HG03045 (cell line): Measurements from ENCODE around the gene FEZ2.

Experiments
- ATAC-seq: cut with Tn5 transposase; IDR thresholded peaks from one replicate; pipeline ENCODE4 v1.9.1; 2021; ENCODE audit warnings: mild to moderate bottlenecking, moderate library complexity; ENCODE audit not compliant: unreplicated experiment

Gene FEZ2

DNA sequence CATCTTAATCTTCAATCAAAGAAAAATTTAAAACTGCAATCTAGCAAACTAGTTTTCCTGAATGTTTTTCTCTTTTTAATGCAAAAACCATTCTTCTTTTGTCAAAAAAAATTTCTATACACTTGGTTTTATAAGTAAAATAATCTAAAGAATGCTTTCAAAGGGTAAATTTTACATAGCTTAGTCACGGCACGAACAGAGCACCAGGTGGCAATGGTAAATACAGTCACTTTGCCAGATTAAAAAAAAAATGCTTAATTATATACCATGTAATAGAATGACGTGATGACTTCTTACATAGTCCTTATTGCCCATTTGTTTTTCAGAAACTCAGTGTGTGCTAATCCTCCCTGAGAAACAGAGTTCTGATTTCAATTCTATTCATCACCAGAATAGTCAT is 10.4 kb downstream of the FEZ2 start:
- ATAC-seq, result no peak

DNA sequence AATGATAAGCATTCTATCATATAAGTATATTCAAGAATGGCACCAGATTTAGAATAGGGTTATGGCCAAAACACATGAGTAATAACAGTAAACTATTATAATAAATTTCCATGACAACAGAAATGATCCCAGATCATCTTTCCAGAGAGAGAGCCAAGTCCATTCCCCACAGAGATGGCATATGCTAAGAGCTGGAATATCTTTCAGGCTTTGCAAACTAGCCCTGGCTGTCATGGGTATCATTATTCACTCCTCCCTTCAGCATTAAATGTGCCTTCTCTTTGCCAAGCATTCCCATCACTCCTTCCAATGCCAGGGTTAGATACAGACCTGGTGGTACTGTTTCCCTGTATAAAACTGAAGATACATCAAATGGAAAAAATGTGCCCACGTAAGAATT is 10.9 kb downstream of the FEZ2 start:
- no peak for ATAC-seq

DNA sequence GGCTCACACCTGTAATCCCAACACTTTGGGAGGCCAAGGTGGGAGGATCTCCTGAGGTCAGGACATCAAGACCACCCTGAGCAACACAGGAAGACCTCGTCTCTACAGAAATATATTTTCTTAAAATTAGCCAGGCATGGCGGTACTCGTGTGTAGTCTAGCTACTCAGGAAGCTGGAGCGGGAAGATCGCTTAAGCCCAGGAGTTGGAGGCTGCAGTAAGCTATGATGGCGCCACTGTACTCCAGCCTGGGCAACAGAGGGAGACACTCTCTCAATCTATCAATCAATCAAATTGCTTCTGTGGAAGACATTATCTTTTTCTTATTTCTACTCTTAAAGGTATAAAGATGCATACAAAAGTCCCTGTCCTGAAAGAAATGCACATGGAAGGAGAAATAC is 11.3 kb downstream of the FEZ2 start:
- no peak for ATAC-seq

DNA sequence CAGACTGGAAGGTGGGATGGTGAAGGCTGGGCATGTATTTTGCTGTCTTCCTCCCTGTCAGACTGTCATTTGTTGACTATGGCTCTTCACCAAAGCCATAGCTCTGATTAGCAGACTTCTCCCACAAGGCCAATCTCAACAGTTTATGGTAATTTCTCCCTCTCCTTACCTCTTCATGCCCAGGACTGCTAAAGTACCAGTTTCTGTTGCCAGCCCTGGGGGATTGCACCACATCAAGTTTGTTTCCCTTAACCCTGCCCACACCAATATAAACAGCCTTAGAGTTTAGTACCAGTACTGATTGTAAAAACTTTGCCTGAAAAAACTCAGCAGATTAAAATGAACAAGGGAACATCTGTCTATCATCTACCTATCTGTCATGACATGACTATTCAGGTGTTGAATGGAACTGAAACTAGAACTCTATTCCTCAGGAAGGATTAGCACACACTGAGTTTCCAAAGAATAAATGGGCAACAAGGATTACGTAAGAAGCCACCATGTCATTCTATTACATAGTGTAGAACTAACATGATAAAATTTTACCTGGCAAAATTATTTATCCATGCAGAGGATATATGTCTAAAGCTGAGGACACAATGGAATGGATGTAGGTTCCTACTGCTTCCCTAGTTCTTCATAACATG is 13.7 kb downstream of the FEZ2 start:
- ATAC-seq, result no peak

DNA sequence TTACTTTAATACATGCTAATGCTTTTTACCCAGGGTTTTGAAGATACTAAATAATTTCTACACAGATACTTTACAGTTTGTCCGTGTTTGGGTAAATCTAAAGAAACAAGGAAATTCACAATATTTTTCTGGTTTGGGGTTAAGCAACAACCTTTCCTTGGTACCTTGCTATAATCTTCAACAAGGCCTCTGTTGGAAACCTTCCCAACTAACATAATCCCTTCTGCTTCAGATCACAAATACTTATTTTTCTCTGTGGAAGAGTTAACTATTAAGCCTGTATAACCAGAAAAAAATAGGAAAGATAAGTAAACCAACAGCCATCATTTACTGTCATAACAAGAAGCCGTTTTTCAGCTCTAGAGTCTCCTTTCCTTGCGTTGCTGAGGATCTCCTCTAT is 15.0 kb downstream of the FEZ2 start:
- ATAC-seq, result no peak

DNA sequence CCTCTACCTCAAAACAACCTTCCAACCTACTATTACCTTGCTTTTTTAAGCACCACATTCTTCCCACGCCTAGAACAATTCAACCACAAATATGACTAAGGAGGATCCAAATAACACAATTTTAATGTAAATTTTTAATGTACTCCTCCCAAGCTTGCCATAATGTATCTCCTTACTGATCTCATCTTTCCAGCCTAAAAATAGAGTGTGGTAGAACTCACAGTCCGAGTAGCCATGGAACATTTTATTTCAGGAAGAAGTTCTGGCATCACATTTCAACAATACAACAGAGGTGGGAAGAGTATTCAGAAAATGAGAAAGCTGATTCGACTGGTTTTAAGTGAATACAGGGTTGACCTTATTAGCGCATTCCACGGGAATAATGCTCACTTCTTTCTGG is 15.4 kb downstream of the FEZ2 start:
- no peak for ATAC-seq

DNA sequence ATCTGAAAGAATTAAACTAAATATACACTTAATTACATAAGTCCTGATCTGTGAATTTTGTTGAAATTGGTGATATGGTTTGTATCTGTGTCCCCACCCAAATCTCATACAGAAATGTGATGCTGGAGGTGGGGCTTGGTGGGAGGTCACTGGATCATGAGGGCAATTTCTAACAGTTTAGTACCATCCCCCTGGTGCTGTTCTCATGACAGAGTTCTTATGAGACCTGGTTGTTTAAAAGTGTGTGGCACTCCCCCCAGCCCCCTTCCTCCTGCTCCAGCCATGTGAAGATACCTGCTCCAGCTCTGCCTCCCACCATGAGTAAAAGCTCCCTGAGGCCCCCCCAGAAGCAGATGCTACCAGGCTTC is 18.7 kb downstream of the FEZ2 start:
- ATAC-seq, result no peak

DNA sequence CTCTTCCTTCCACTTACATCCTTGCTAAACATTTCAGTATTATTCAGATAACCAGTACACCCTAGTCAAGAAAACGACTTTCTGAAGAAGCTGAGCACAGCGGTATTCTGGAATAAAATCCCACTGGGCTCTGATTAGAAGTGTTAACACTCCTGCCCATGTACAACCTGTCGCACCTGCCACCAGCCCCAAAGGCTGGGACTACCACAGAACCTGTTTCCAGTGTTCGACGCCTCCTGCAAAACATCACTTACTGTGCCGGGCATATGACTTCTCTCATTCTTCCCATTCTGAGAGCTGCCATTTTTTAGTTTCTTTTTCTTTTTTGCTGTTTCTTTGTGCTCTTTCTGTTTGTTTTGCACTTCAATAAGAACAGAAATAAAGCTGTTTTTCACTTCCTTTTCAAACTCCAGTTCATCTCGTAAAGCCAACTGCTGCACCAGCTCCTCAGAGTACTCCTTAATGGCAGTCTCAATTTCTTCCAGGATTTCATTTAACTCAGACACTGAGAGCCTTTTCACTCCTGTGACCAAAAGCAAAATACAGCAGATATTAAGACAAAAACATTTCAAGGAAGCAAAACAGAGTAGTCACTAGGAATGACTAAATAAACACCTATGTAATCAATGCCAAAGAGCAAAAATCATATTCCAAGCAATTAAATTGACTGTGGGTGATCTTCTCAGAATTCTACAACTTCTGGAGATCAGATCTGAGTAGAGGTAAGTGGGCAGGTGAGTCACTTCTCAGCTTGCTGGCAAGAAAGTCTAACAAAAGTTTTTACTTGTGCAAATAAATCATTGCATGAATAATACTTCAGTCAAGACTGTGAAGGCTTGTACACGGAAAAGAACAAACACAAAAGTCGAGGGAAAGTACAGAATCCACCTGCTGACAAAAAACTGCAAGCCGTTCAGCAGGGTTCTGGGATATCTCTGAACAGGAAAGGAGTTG is 19.3 kb downstream of the FEZ2 start:
- ATAC-seq, result no peak

DNA sequence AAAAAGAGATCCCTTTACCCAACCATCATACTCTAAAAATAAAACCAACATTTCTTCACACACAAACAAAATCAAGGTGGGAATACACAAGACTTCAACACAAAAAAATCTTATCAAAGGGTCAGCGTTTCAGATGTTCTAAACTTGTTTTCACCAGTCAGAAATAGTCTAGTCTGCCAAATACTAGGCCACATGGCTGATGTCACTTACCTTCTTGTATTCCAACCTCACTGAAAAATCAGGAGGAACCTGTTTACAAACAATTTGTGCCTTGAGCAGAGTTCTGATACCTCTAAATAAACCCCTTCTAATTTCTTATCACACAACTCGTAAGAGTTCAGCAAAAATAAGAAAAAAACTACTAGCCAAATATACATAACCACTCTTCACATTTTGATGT is 20.1 kb downstream of the FEZ2 start:
- ATAC-seq, result no peak

DNA sequence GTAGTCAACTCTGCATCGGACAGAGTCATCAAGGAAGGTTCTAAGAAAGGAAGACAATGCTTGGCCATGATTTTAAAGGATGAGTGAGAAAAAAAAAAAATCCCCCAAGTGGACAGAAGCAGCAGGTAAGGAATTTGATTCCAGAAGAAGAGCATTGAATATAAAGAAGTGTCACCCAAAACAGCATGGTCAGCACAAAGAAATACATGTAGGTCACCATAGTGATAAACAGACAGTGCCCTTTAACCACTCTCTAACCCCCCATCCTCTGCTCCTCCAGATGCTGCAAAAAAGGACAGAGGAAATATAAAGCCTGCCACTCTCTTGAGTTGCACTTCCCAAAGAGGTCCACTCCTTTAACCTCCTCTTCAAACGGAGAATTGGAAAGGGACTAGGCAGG is 23.4 kb downstream of the FEZ2 start:
- ATAC-seq, result no peak

DNA sequence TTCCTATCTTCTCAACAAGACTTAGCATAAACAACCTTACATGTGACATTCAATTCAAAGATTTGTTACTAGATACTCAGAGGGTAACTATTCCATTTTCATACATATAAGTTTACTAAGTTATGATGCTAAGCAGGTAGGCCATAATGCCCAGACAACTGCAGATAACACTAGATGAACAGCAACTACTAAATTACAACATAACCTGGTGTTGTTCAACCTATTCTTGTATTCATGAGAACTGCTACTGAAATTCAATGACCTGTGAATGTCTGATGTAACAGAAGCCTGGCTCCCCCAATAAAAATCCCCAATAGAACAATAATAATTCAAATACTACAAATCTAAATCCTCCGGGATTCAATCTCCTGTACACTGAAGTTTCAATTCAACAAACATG is 24.8 kb downstream of the FEZ2 start:
- ATAC-seq, result no peak

DNA sequence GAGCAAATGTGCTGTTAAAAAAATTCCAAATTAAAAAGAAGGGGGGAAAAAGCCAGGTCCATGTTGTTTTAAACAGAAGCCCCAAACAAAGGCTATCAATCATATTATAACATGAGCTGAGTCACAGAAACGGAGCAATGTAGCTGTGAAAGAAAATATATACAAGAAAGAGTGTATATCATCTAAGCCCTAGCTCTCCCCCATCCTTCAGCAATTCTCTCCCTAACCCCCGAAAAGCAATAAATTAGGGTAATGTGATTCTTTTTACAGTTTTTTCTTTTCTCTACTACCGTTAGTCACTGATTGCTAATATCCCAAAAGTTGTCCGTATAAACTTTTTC is 25.3 kb downstream of the FEZ2 start:
- ATAC-seq, result no peak

DNA sequence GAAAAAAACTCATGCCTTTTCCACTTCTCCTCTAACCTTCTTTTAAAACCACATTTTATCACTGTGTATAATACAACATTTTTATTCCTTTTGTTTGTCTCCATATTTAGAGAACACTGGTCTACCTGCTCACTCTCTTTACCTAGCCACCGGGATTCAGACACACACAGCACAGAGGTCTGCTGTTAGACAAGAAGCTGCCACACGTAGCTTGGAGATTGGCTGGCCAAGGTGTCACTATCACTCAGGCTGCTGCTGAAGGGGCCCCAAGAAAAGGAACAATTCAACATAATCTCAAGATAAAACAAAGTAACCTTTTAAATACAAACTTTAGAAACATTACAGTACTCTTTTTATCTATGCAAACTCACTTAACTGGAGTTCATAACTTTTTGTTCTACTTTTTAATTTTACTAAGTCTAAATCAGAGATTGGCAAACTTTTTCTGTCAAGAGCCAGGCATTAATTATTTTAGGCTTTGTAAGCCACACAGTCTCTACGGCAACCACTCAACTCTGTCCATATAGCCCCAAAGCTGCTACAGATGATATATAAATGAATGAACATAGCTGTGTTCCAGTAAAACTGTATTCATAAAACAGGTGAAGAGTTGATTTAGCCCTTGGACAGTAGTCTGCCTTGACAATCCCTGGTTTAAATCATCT is 25.8 kb downstream of the FEZ2 start:
- ATAC-seq, result no peak

DNA sequence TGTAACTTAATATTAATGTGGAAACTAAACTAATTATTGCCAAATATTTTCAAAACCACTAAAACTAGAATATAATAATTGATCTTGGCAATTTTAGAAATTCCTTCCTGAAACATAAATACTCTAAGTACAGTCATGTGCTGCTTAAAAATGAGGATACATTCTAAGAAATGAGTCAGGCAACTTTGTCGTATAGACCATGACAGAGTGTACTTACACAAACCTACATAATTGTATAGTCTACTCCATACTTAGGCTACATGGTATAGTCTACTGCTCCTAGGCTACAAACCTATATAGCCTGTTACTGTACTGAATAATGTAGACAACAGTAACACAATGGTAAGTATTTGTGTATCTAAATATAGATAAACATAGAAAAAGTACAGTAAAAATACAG is 27.6 kb downstream of the FEZ2 start:
- no peak for ATAC-seq

DNA sequence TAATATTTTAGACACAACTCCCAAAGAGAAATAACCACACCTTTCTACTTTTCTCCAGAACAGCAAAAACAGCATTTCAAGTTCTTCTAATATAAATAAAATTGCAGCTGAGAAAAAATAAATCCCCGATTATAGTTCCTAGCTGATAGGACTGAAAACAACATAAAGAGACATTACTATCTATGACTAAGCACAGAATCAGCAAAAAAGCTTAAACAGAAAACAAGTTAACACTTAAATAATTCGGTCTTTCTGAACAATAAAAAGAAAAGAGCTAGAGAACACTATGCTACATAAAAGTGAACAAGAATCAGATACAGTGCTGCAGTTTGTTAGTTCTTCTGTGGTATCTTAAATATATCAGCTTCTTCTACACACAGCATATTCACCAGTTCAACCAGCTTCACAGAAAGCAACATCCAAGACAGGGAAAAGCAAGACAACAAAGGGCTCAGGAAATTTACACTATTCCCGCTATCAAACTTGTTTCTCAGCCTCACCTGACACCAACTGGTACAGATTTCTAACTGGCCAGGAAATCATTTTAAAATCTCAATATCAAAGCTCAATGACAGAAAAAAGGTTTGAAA is 28.6 kb downstream of the FEZ2 start:
- no peak for ATAC-seq

DNA sequence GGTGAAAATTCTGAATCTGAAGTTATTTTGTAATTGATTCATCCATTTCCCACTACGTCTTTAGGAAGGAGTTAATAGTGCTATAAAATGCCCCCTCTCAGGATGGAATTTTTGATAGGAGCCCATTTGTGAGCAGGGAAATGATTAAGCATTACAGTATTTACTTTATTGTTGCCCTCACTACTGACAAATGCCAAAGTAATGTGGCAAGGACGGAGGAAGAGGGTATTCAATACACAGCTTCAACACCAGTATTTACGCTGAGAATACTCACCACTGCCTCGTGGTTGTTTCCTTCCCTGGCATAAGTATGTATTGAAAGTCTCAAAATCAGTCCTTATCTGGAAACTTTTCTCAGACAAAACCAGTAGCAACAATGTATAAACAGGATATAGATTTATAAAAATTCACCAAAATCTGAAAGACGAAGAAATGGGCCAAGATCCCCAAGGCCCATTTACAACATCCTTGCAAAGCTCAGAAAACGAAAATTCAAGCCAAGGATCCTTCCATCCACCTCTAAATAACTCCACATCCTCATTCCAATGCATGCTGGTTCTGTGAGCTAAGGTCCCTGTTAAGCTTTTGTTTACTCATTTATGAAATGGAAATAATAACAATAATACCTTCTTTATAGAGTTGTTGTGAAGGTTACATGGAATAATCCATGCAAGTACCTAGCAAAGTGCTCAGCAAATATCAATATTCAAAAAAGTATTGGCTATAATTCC is 29.3 kb downstream of the FEZ2 start:
- ATAC-seq, result no peak

DNA sequence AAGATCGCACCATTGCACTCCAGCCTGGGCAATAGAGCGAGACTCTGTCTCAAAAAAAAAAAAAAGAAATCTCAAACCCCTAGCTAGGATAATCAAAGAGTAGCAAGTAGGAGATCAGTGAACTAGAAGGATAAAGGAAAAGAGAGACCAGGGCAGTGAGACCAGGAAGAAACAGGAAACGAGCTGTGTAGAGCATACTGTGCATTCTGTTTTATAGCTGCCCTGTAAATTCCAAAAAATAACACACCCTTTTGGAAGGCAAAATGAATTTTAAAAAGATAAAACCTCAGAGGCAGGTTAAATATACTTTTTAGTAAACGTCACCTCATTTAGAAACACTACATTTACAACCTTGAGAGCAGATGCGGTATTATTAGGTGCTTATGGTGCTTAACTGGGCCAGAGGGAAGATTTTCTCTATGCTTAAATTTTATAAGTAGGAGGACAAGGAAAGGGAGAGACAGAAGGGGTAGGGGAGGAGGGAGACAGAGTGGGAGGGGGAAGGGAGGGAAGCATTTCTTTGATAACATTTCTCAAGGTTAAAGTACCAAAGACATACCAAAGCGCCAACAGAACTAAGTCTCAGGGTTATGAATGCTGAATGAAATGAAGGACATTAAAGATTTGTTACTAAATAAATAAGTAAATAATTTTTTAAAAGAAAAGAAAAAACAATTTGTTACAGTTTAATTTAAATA is 30.1 kb downstream of the FEZ2 start:
- no peak for ATAC-seq

DNA sequence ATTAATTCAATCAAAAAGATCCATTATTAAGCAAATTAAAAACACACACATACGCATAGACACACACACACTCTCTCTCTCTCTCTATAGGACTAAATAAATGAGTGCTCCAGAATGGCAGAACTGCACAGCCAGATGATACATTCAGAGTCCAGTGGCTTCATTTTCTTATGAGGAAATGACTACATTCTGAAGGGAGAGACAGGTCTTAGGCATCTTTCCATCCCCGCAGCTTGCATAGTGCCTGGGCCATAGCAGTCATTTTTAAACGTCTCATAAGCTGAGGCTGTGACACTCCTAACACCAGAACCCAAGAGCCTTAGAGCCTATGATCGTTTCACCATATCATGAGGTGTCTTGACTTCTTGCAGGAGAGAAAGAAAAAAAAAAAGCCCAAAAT is 31.1 kb downstream of the FEZ2 start:
- ATAC-seq, result no peak

DNA sequence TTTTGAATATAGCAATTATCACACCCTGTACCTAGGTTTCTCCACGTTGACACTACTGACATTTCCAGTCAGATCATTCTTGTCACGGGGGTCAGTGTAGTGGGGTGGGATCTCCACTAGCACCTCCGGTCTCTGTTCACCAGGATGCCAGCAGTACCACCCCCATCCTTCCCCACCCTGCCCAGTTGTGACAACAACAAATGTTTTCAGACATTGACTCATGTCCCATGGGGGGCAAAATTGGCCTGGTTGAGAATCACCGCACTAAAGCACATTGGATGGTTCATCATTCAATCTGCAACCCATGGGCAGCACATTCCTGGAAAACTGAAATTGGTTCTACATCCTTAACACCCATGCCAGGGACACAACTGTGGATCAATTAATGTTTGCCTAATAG is 32.3 kb downstream of the FEZ2 start:
- ATAC-seq, result no peak

DNA sequence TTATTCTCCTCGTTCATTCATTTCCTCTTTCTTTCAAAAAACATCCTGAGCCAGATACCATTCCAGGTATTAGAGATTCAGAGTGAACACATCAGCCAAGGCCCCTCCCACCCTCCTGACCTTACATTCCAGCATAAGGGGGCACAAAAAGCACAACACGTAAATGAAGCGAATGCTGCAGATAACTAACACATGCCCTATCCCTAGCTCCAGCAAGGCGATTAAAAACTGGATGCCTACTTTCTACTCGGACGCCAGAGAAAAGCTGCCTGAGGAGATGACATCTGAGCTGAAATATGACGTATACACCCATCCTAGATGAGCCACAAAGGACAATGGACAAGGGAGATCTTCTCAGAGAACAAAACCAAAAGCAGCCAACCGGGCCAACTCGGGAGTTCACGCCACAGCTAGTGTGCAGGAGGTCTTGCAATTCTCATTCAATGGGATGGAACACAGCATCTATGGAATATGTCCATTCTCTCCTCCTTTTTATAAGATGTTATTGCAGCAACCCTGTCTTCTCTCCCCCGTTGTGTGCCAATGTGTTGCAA is 33.5 kb downstream of the FEZ2 start:
- no peak for ATAC-seq
